HepG2 (cell line): ENCODE results near the gene NAXD.
"Not testable (repeated sequence)": the region's sequence is repeated elsewhere in the genome, so short reads cannot be mapped to it uniquely, and the experiment has no call there.

Source experiments
- CTCF ChIP-seq: sonication (generic); formaldehyde crosslinking; IDR thresholded peaks from 2 replicates; pipeline ENCODE4 v1.5.0; 2020; ENCODE audit warnings: mild to moderate bottlenecking, missing genetic modification reagents, moderate library complexity
- SUZ12 ChIP-seq: fragments of 150-350 bp; IDR thresholded peaks from 2 replicates; pipeline ENCODE4 v1.6.1; 2014; ENCODE audit warnings: low read depth, low read length
- TGIF2 ChIP-seq: IDR thresholded peaks from 2 replicates; pipeline ENCODE4 v1.6.1; 2016; ENCODE audit warnings: control low read depth, missing compliant biosample characterization
- ZKSCAN1 ChIP-seq: fragments of 150-350 bp; IDR thresholded peaks from 2 replicates; pipeline ENCODE4 v1.6.1; 2014; ENCODE audit warnings: low read length

- not testable (repeated sequence) for TF ChIP-seq ZKSCAN1; TGIF2 (CRISPR knock-in tag); SUZ12; CTCF (CRISPR knock-in tag)
Measured at GRCh38 chr13:110606281-110606680, 9.1 kb upstream of the NAXD start.
